8988T (cell line): ENCODE measurements around the gene BRME1.

Experiments used
- DNase-seq: peaks from one replicate; pipeline ENCODE4 v3.0.0; 2011

BRME1 gene

DNA sequence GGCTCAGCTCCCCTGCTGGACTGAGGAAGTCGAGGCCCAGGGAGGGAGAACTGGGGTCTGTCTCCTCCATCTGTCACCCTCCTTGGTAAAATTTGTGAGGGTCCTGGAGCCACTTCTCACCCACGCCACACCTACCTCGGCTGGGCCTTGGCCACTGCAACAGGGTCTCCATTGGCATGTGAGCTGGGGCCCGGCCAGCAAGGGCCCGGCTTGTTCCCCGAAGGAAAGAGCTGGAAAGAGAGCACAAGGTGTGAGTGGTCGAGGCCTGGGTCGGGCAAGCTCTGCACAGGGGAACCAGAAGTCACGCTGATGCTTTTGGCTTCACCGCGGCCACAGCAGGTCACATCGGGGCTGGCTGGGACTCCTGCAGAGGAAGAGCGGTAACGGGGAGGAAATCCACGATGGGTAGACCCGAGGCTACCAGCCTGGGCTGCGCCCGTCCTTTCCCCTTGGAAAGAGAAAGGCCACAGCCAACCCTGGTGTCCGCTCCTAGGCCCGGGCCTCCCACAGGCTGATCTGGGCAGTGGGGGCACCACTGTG, 20.0 kb downstream of the BRME1 start:
- no peak for DNase-seq

DNA sequence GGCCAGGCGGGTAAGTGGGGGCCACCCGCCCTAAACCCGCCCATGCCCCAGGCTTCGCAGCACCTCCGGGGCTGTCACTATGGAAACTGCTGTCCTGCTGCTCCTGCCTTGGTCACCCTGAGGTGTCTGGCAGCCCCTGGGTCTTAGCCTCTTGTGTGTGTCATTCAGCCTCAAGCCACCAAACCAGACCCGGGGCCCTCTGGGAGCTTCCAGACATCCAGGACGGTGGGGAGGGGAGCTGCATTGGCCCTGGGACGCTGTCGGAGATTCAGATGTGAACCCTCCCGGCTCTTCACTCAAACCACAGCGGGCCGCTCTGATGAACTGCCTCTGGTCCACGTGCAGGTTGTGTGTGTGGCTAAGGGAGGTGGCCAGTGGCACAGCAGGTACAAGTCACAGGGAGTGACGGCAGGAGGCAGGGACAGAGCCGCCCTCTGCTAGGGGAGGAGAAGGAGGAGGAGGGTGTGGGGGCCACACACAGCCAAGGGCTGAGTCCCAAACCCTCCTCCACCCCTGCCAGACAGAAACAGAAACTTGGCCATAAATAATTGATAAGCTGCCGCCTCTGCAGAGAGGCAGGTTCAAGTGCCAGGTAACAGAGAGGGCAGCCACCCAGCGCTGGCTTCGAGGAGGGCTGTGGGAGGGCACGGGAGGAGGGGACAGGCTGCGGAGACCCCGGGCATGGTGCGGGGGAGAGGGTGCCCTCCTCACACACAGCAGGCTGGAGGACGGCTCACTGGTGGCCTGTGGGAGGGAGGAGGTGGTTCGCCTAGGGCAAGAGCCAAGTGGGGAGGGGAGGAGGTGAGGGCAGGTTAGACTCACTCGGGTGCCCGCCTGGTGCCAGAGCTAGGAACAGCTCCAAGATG, 21.0 kb downstream of the BRME1 start:
- no peak for DNase-seq

DNA sequence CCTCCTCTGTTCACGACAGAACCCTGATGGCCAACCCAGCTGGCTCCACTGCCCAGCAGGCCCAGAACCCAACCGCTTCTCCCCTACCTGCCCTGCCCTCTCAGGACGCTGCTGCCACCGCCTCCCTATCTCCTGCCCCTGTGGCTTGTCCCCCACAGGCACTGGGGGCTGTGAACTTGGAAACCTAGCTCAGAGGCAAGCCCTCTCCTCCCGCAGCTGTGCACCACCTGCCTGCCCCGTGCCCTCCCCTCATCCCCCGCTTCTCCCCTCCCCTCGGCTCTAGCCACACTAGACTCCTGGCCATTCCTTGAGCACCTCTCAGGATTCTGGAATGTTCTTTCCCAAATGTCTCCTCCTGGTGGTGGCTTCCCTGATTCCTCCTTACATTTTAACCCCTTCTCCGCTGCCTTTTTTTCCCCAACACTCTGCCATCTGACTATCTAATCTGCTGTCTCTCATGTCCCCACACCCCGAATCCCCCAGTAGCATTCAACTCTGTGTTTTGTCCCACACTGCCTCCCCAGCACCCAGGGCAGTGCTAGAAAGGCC, 22.3 kb downstream of the BRME1 start:
- DNase-seq: no peak

DNA sequence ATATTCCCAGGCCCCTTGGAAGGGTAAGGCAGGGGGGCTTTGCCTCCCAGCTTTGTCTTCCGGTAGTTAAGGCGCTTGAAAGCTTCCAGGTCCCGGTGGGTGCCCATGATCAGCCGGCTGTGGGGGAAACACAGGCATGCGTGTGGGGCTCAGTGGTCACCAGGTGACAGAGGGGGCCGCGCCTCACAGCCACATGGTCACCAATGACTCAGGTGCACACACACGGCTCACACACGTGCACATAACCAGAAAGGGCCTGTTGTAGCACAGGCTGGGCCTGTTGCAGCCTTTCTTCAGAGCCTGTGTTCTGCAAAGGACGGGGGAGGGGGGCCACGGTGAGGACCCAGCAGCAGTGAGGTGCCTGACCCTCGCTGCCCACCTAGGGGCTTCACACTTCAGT, 23.1 kb downstream of the BRME1 start:
- DNase-seq: no peak

DNA sequence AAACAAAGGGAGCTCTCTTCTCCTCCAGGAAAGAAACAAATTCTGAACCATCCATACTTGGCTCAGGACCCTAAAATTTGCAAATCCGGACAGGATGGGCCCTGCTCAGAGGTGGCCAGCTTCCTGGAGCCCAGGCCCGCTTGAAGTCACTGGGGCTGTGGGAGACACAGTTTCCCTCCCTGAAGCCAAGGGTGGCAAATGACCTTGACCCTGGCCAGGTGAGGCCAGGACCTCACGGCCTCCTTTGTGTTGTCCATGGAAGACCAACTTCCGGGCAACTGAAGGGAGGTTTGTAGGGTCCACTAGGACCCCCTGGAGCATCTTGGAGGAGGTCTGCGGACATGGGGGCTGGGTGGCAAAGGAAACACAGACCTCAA, 23.5 kb downstream of the BRME1 start:
- DNase-seq: no peak

DNA sequence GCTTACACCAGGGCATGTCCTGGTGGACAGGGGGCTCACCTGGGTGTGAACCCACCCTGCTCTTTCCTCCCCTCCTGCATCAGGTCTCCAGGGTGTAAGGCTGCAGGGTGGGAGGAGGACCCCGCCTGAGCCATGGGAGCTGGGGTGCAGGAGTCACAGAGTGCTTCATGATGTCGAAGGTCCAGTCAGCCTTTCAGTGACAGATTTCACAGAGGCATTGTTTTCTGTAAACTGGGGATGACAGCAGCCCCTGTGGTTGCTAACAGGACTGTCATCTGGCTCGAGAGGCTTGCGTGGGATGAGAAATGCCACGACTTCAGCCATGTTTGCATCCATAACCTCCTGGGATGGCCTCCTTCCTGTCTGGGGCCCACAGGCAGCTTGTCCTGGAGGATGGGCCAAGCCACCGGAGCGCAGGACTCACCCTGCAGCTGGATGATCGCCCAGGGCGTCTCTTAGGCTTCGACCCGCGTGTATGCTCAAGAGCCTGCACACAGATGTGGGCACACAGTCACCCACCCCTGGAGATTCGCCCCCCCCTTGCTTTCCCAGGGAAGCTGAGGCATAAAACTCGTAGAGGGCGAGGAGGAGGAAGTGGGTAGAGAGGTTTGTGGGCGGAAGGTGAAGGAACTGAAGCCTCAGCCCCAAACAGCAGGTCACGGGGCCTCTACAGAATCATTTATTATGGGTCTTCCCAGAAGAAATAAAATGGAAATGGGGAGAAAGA, 24.1 kb downstream of the BRME1 start:
- DNase-seq: no peak

DNA sequence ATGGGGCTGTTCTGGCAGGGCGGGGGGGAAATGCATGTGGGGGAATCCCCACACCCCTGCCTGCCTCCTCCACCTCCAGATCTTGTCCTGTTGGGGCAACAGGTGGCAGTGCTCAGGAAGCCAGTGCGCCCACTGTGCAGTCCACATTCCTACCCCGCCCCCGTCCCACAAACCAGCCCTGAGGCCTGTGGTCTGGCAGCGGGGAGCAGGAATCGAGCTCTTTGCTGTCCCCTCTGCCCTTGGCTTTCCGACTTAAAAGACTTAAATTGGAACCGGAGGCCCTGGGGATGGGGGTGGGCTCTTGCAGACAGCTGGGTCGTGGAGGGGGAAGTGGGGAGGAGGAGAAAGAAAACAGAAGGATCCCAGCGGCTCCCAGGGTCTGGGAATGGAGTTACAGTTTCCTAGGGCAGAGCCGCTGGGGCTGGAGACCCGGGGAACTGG, 24.6 kb downstream of the BRME1 start:
- DNase-seq: no peak

DNA sequence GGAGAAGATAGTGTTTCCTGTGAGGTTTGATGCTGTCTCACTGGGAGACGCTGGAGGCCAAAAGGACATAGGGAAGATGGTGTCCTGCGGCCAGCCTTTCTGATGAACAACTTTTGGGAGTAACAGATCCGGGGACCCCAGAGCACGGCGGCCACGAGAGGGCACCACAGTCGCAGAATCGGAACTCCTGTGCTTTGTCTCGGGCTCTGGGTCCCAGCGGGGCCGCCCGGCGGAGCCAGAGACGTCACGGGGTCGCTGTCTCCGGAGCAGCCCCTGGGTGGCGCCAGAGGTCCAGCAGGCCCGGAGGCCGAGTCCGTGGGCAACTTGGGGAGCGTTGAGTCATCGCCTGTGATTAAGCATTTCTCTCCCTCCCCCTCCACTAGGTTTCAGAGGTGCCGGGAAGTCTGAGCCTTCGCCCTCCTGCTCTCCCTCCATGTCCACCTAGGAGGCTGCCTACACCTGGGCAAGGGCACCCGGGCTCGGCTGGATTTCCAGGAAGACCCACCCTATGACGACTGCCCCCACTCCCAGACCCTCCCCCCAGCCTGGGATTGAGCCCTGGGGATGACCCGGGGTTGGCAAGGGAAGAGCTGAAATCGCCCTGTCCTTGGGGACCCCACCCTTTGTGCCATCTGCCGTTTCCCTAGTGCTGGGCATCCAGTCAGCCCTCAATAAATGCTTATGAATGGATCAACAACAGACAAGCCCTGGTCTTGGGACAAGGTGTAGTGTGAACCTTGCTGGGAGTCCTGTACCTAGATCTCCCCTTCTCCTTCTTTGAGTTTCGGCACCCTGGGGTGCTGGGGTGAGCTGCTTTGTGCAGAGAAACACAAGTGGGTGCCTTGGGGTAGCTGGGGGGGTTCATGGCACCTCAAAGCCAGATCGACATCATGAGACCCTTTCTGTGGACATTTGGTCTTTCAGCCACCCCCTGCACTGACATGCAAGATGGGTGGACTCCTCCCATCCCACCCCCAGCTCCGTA, 25.6 kb downstream of the BRME1 start:
- peak; percentile 90 for DNase-seq

DNA sequence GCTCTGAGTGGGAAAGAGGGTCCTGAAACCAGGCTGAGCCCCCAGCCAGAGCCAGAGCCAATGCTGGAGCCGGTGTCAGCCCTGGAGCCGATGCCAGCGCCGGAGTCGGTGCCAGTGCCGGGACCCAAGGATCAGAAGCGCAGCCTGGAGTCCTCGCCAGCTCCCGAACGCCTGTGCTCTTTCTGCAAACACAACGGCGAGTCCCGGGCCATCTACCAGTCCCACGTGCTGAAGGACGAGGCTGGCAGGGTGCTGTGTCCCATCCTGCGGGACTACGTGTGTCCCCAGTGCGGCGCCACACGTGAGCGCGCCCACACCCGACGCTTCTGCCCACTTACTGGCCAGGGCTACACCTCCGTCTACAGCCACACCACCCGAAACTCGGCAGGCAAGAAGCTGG, 28.6 kb downstream of the BRME1 start:
- no peak for DNase-seq

DNA sequence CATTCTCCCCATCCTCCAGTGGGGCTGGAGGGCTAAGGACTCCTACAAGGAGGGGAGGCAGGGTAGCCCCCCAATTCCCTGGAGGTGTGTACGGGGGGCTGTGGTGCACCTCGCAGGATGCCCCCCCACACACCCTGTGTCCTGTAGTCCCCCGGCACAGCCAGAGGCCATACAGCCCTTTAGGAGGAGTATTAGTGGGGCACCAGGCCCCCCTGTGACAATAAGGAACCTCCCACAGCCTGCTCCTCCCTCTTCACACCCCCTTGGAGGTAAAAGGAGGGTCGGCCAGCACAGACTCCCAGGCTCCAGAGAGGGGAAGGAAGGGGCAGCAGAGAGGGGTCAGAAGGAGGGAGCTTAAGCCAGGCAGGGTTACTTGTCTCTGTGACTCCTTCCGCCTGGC, 29.1 kb downstream of the BRME1 start, which contains the start of gene NANOS3:
Gene NANOS3 (plus strand): TSS at position 301 of the 400 bp plus-strand sequence. CDS start 115 bp downstream, outside the sequence.
- DNase-seq: no peak

DNA sequence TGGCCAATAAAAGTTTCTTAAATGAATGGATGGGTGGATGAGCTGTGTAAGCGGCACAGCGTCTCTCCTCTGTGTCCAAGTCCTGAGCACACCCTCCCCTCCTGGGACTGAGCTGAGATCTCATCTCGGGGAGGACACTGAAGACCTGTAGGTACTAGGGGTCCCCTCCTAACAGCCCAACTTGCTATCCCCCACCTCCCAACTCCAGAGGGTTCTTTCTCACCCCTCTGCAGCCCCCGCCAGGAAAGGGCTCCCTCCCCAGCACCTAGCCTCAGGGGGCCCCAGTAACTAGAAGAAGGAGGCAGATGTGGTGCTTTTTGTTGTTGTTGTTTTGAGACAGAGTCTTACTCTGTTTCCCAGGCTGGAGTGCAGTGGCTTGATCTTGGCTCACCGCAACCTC, 30.1 kb downstream of the BRME1 start:
- no peak for DNase-seq

DNA sequence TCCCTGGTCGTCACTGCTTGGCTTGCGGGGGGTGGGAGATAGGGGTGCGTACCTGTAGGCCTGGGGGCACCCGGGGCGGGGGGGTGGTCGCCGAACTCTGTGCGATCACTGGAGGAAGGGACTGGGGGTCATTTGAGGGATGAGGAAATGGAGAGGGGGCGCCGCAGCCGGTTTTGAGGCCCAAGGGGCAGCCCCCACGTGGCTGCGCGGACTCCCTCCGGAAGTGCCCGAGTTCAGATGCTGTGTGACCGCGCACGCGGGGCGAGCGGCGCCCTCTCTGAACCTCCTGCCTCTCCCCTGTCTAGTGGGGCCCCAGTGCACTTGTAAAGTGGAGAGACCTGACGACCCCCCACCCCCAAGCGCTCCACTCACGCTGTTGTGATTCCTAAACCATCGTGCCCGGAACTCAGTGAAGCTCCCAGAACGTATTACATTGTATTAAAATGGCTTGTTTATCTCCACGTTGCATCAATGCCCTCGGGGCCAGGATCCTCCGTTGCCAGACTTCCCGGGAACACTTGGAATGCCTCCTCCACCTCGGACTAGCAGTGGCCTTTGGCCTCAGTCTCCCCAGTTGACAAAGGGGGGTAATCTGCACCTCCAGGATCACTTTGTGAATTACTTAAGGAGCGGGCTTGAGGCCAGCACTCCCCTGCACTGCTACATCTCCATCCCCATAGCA, 31.9 kb downstream of the BRME1 start:
- DNase-seq: no peak

DNA sequence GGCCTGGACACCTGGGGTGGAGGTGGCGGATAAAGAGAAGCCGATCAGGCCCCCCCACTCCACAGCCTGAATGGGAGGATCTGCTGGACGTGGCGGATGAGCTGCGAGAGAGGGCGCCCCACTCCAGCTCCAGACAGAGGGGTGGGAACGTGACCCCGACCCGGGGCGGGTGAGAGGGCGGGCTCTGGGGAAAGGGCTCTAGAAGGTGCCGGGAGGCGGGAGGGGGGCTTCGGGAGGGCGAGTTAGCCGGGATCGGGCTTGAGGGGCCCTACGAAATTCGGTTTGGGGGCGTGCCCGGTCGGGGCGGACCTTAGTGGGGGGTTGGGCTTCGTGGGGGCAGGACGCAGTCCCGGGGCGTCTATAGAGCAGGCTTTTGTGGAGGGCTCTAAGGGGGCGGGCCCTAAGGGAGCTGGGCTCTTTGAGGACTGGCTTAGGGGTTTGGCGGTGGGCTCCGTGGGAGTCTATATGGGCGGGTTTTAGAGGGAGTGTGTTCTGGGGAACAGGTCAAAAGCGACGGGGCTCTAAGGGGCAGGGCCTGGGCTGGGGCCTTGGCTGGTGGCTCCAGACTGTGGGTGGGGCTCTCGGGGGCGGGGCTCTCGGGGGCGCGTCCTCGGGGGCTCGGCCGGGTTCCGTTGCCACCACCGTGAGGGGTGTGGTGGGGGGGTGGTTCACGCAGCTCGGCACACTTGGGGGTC, 33.1 kb downstream of the BRME1 start:
- DNase-seq: no peak

DNA sequence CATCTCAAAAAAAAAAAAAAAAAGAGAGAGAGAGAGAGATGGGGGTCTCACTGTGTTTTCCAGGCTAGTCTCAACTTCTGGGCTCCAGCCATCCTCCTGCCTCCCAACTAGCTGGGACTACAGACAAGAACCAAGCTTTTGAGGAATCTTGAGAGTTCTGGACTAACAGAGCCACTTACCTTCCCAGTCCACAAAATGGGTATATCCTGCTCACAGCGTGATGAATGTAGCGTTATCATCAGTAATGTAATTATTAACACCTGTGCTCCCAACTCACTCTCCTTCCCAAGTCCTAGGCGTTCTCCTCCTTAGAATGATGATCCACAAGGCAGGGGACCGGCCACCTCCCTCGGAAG, 33.6 kb downstream of the BRME1 start:
- no peak for DNase-seq

DNA sequence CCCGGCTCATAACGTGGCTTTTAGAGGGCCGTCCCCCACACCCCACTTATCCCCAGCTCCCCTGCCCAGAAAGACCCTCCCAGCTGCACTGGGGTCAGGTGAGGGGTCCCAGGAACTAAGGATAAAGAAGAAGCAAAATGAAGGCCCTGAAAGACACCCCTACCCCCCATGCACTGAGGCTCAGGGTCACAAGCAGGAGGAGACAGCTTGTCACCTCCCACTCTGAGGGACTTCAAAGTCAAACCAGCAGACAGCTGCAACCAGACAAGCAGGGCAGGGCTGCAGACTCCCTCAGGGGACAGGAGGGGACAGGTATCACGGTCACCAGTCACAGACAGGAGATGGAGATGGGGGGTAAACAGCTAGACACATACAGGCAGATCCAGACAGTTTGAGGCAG, 35.0 kb downstream of the BRME1 start:
- DNase-seq: no peak

DNA sequence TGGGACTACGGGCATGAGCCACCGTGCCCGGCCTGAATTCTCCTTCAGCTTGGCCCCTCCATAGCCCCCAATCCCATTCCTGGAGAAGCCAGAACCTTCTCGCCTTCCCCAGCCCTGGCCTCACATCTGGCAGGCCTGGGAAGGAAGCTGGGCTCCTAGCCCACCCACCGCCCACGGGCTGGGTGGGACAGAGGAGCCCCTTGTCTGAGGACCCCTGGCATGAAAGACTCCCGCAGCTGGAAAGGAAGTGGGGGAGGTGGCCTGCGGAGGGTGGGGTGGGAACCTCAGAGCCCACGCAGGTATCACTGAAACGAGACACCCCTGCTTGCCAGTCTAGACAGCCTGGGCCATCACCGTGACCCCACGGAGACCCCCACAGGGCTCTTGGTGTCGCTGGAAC, 36.6 kb downstream of the BRME1 start:
- no peak for DNase-seq

DNA sequence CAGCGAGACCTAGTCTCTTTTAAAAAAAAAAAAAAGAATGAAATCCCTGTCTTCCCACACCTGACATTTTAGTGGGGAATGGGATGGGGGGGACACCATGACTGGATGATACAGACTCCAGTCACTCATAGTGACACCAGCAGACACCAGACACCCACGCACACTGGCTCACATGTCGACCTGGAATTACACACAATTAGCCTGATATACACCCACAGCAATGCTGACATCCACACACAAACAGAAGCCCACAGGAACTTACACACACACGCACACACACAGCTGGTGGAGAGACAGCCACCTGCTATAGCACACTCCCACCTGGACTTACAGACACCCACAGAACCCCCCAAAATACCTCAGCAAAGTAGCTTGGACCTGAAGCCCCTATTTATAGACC, 37.3 kb downstream of the BRME1 start:
- no peak for DNase-seq

DNA sequence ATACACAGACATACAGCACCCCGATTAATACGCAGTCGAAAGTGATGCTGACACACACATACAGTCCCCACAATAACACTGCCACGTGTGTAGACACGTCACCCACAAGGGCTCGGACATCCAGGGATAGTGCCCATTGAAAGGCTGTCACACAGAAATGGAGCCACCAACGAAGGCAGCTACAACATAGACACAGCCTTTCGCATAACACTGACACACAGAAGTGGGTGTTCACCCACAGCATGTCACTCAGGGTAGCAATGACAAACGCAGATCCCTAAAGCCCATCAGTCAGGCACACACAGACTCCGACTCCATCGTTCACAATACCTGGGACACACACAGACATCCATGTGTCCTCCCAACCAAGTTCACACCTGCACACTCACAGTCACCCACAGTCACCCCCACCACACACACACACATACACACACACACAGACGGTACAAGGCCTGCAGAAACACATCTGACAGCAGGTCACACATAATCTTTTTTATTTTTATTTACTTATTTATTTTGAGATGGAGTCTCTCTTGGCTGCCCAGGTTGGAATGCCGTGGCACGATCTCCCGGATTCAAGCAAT, 39.4 kb downstream of the BRME1 start:
- DNase-seq: no peak

DNA sequence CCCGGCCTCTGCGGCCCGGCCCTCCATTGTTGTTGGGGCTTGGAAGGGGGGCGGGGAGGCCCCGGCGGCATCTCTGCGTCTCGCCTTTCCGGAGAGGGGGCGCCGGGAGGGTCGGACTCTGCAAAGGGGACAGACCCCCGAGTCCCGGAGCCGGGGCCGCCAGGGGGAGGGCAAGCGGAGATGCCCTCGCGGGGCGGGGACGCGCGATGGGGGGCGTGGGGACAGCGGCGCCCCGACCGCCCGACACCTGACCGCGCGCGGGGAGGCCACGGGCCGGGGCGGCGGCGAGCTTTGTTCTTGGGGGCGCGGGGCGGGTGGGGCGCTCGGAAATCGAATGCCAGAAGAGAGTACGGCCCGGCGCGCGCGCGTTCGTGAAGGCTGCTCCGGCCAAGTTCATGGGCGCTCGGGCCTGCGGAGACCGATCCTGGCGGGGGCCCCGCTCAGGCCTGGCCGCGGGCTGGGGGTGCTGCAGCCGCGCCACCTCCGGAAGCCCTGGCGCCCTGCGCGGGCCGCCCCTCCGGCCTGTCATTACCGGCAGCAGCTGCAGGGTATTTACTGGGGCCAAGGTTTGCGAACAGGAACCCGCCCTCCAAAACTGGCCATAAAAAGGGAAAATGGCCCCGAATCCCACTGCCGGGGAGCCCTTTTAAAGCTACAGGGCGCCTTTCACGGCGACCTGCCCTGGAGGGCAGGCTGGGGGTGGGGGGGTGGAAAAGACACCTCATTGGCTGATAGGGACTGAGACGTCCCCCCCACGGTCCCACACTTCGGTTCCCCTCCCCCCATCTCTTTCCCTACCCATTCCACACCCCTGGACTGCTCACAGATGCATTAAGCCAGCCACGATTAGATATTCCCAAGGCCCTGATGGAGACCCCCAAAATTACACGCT, 40.1 kb downstream of the BRME1 start:
- peak; percentile 52 for DNase-seq
